PFSK-1 (cell line): Measurements from ENCODE around the gene KRT16.

Source experiments
- FOXP2 ChIP-seq: optimal IDR thresholded peaks from 2 replicates; pipeline ENCODE3; 2011; ENCODE audit warnings: borderline replicate concordance, control low read depth, inconsistent platforms; ENCODE audit not compliant: insufficient read depth; ENCODE audit errors: extremely low read length, extremely low read depth
- POLR2AphosphoS5 ChIP-seq: IDR thresholded peaks from 2 replicates; pipeline ENCODE4 v1.6.1; 2012; ENCODE audit warnings: low read depth, mild to moderate bottlenecking, control low read depth, low read length, moderate library complexity
- SIN3A ChIP-seq: IDR thresholded peaks from 2 replicates; pipeline ENCODE4 v1.6.1; 2012; ENCODE audit warnings: mild to moderate bottlenecking, low read length, moderate library complexity, borderline replicate concordance; ENCODE audit not compliant: insufficient read depth
- TAF1 ChIP-seq: IDR thresholded peaks from 2 replicates; pipeline ENCODE4 v1.6.1; 2012; ENCODE audit warnings: low read length, control low read depth, borderline replicate concordance; ENCODE audit not compliant: insufficient read depth
- TF ChIP-seq, protein P1 (sequence below), 2 experiments: IDR thresholded peaks; 2 replicates each; pipeline versions ENCODE4 v1.6.1 to v1.8.0; 2011 to 2012; ENCODE audit warnings: low read depth in 2 of 2, low read length in 2 of 2, control low read depth in 1 of 2, inconsistent platforms in 1 of 2, mild to moderate bottlenecking in 1 of 2, moderate library complexity in 1 of 2; ENCODE audit not compliant: insufficient read depth in 1 of 2

KRT16 gene

DNA sequence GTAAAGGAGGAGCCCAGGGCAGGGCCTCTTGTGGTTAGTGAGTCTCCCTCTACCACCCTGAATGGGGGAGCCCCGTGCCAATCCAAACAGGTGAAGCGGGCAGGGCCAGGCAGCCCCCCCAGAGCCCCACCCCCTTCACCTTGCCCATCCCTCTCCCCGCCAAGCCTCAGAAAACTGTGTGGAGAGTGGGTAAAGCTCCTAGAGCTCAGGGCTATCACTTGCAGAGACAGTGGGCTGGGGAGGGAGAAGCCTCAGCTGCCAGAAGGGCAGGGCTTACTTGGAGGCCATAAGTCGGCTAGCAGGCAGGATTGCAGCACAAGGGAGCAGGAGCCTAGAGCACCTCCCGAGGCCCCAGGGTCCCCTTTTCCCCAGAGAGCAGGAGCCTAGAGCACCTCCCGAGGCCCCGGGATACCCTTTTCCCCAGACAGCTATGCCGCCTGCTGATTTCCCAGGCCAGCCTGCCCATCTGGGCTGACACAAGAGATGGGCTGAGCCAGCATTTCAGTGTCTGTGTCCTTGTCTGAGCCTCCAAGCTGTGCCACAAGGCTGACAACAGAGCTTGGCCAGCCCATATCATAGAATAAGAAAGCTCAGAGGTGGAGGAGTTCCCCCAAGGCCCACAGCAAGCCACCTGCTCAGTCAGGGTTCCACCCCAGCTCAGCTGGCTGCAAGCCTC is 19.1 kb downstream of the KRT16 start:
- TF ChIP-seq SIN3A (no peak), POLR2AphosphoS5 (no peak), FOXP2 (no peak), TAF1 (no peak)
- TF ChIP-seq, protein P1, sequence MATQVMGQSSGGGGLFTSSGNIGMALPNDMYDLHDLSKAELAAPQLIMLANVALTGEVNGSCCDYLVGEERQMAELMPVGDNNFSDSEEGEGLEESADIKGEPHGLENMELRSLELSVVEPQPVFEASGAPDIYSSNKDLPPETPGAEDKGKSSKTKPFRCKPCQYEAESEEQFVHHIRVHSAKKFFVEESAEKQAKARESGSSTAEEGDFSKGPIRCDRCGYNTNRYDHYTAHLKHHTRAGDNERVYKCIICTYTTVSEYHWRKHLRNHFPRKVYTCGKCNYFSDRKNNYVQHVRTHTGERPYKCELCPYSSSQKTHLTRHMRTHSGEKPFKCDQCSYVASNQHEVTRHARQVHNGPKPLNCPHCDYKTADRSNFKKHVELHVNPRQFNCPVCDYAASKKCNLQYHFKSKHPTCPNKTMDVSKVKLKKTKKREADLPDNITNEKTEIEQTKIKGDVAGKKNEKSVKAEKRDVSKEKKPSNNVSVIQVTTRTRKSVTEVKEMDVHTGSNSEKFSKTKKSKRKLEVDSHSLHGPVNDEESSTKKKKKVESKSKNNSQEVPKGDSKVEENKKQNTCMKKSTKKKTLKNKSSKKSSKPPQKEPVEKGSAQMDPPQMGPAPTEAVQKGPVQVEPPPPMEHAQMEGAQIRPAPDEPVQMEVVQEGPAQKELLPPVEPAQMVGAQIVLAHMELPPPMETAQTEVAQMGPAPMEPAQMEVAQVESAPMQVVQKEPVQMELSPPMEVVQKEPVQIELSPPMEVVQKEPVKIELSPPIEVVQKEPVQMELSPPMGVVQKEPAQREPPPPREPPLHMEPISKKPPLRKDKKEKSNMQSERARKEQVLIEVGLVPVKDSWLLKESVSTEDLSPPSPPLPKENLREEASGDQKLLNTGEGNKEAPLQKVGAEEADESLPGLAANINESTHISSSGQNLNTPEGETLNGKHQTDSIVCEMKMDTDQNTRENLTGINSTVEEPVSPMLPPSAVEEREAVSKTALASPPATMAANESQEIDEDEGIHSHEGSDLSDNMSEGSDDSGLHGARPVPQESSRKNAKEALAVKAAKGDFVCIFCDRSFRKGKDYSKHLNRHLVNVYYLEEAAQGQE (IDR thresholded peaks at IDR 0.05; ENCODE audit: insufficient read depth in 1 of 2, low read depth in 2 of 2, low read length in 2 of 2): no peak

GRCh38 chr17:41592601-41593305 is 19.8 kb downstream of the KRT16 start:
- TF ChIP-seq FOXP2: no peak
- TF ChIP-seq, protein P1 (IDR thresholded peaks at IDR 0.05; ENCODE audit: insufficient read depth in 1 of 2, low read depth in 2 of 2, low read length in 2 of 2): no peak
- no peak for TF ChIP-seq SIN3A
- TF ChIP-seq TAF1: no peak
- TF ChIP-seq POLR2AphosphoS5: no peak

DNA sequence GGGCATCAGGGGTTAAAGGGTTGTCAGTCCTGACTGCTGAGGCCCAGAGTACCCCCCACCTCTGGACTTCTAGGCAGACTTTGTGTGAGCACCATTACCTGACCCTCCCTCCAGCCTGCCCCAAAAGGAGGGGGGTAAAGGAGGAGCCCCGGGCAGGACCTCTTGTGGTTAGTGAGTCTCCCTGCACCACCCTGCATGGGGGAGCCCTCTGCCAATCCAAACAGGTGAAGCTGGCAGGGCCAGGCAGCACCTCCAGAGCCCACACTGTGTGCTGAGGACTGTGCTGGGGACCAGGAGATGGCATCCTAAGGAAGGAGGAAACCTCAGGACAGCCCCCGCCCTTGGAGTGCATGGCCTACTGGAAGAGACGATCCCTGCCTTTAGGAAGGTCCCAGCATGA is 23.3 kb downstream of the KRT16 start:
- no peak for TF ChIP-seq SIN3A
- TF ChIP-seq TAF1: no peak
- TF ChIP-seq, protein P1 (IDR thresholded peaks at IDR 0.05; ENCODE audit: insufficient read depth in 1 of 2, low read depth in 2 of 2, low read length in 2 of 2): no peak
- TF ChIP-seq FOXP2: no peak
- TF ChIP-seq POLR2AphosphoS5: no peak

DNA sequence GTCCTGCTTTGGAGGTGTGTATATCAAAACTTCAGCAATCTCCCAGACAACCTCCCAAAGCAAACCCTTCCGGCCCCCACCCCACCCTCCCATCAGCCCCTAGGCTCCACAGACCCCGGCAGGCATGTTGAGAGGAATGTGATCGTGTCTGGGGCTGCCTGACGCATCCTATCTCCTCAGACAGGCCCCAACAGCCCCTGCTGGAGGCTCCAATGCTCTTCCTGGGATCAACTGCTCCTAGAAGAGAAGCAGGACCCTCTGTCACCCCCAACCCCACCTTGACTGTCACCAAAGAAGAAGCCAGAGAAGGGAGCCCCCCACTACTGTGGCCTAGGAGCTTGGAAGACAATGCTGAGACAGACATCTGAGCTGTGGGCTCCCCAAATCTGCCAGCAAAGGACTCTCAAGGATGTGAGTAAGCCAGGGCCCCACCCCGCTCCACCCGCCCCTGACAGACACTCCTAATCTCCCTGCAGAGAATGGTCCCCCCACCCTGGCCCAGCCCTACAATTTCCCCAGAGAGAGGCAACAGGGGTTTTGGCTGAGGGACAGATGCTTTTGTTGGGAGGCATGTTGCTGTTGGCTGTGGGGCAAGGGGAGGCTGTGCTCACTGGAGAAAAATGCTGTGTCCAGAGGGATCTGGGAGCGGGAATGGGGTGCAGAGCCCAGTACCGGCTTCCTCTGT is 24.3 kb downstream of the KRT16 start:
- TF ChIP-seq, protein P1 (IDR thresholded peaks at IDR 0.05; ENCODE audit: insufficient read depth in 1 of 2, low read depth in 2 of 2, low read length in 2 of 2): no peak
- TF ChIP-seq FOXP2 (no peak), SIN3A (no peak), POLR2AphosphoS5 (no peak), TAF1 (no peak)
